GM19193 (cell line): ENCODE results near the gene SIX3.

Experiments used
- POLR2A ChIP-seq: IDR thresholded peaks from 4 replicates; pipeline ENCODE4 v1.6.1; 2011; ENCODE audit not compliant: insufficient read depth, insufficient read length; ENCODE audit errors: extremely low read depth

Gene SIX3

DNA sequence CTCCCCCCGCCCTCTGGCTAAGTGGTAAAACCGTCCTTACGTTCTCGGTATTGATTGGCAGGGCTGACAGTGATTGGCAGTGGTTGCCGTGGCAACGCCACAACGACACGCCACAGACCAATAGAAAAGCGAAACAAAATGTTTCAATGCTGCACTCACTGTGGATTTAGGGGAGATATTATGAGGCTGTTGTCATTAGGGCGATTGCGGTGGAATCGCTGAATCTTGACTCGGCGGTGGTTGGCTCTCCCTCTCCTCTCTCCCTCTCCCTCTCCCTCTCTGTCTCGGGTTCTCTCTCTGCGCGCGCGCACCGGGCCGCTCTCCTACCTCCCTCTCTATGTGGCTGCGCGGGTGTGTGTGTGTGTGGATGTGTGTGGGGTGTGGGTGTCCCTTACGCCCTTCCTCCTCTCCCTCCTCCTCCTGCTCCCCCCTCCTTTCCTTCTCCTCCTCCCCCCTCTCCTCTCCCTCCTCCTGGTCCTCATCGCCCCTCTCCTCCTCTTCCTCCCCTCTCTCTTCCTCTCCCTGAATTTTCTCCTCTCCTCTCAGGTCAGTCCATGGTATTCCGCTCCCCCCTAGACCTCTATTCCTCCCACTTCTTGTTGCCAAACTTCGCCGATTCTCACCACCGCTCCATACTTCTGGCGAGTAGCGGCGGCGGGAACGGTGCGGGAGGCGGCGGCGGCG lies at the start of gene SIX3:
Gene SIX3 (plus strand): TSS at position 152 of the 684 bp plus-strand sequence. CDS start 403 bp downstream, at position 555.
- TF ChIP-seq POLR2A, result peak; percentile 52

DNA sequence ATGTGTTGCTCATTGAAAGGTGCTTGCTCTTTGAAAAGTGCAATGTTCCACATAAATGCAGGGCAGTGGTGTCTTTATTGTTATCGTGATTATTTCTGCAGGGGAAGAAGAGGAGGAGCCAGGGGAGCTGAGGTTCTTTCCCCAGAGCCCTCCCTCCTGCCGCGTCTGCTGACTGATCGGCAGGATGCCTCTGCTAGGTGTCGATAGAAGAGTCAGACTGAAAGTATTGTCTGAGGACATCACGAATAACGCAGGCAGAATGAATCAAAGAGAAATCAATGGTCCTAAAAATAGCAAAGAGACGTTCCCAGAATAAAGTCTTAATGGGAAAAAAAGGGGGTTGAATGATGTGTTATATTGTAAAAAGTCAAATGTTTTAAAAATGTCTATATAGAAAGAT lies 47.4 kb upstream of the SIX3 start:
- no peak for TF ChIP-seq POLR2A

DNA sequence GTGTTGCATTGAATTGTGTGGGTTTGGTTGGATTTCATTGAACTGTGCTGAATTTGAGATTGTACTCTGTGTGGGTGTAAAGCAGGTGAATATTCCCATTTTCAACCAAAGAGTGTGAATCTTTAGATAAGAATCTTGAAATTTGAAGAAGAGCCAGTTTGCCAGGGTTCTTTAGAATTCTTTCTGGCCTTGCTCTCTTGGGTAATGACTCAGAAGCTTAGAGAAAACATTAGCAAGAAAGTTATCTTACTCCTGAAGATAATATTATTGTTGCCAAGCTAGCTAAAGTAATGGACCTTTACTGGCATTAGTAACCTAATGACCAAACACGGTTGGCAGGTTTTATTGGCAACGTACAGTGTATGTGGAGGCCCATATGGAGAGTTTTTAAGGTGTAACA lies 46.4 kb upstream of the SIX3 start:
- no peak for TF ChIP-seq POLR2A

DNA sequence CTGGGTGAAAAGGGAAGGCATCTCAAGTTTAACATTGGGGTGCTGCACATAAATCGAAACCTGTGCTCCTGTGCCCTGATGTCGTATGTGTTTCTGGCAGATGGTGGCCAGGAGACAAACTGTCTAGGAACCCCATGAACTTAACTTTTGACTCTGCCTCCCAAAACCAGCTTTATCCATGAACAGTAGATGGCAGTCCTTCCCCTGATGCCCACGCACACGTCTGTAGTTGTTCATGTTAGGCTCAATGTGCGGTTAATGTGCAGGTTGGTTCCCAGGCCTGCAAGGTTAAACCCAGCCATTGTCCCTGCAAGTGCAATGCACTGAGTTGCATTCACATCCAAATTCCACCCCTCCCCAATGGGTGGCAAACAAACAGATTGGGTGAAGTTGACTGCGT lies 44.1 kb upstream of the SIX3 start:
- no peak for TF ChIP-seq POLR2A

DNA sequence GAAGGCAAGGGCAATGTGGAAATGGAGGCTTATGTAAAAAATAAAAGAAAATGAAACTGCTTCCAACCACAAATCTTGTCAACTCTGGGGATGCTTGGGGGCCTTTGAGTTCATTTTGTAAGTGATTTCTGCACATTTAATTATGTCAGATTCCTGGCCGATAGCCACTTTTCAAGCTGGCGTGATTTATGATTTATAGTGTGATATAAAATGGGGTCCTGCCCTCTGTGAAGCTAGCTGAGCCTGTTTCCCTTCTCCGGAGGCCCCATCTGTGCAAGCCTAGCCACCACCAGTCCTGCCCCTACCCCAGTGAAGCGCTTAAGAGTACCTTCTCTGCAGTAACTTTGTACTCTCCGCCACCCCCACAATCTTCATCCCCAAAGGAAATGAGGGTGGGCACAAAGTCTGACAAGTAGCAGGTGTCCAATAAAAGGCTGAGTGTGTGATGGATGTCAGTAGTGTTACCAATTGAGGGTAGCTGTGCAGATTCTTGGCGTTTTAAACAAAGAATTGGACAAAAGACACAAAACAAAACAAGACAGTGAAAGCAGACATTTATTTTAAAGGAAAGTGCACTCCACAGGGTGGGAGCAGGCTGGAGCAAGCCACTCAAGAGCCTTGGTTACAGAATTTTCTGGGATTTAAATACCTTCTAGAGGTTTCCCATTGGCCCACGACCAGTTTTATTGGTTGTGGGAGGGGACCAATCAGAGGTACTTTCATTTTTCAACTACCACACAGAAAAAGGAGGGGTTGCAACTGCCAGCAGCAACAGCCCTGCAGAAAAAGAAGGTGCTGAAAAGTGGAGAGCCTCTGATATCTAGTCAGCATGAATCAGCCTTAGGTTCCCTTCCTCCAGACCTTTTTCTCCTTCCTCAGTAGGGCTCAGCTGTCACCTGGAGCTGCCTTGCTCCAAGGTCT lies 39.0 kb upstream of the SIX3 start:
- no peak for TF ChIP-seq POLR2A

DNA sequence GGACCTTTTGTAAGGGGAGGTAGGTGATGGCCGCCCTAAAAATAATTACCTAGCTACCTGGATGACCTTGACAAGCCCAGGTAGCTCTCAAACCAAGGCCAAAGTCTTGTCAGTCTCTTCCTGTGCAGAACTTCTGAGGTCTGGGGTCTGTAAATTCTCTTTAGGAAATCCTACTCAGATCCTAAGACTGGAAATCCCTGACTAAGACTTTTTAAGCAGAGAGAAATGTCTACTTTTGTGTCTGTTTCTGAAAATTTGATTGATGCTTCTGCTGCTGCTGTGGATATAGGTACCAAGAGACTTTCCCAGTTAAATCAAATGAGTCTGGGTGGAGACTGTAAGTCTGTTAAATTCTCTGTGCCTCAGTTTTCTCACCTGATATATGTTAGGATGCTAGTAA lies 36.9 kb upstream of the SIX3 start:
- TF ChIP-seq POLR2A, result no peak

DNA sequence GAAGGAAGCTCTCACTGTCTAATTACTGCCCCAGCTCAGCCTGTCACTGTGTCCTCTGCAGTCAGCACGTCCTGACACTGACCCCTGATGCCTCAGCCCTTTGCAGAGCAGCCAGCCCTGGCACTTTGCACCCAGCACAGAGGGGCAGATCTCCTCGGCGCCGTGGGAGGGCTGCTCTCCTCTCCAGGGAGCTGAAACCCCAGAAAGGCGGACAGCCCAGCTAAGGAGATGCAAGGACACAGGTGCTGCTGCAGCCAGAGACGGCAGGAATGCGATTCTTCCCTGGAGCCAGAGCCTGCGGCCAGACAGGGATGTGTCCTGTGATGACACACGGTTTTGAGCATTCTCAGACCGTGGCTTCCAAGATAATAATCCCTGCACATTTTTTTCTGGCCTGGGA lies 34.5 kb upstream of the SIX3 start:
- no peak for TF ChIP-seq POLR2A

DNA sequence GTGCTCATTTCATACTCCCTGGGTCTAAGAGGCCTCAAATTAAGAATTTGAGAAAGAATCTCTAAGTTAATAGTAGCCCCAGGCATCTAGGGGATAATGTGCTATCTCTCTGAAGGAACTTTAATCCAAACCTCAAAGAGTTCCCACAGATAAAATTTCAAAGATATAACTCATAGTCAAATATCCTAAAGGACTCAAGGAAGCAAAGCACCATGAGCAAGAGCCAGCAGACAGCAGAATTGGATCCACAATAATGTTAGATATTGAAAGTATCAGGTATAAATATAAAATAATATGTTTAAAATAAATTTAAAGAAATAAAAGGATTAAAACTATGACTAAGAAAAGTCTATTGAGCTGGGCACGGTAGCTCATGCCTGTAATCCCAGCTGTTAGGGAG lies 31.7 kb upstream of the SIX3 start:
- TF ChIP-seq POLR2A, result no peak

DNA sequence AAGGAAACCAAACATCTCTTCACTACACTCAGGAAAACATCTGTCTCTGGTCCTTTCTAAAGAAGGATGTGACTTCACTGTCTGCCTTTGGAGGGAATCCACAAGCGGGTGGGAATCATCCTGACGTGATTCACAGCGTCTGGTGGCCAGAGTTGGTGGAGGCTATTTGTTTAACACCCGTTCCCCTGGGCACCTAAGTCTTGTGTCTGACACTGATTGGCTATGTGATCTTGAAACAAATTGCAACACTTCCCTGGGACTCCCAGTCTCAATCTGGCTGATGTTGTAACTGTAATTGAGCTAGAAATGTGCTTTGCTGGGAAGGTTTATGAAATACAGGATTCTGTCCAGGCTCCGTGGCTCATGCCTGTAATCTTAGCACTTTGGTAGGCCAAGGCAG lies 28.8 kb upstream of the SIX3 start:
- no peak for TF ChIP-seq POLR2A

DNA sequence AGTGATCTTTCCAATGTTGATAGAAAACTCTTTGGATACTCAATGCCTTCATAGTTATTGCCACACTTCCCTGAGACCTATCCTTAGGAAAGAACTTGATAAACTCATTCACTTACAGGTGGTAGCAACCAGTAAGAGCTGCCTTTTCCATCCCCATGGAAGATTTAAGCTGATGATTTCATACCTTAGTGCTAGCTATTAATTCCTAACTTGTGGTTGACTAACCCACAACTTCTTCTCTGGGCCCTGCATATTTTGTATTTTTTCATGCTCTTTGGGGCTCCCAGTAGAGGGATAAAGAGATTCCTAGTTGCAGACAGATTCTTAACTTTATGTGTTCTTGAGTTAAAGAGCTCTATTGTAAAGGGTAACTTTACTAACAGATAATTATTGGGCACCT lies 25.2 kb upstream of the SIX3 start:
- TF ChIP-seq POLR2A, result no peak

DNA sequence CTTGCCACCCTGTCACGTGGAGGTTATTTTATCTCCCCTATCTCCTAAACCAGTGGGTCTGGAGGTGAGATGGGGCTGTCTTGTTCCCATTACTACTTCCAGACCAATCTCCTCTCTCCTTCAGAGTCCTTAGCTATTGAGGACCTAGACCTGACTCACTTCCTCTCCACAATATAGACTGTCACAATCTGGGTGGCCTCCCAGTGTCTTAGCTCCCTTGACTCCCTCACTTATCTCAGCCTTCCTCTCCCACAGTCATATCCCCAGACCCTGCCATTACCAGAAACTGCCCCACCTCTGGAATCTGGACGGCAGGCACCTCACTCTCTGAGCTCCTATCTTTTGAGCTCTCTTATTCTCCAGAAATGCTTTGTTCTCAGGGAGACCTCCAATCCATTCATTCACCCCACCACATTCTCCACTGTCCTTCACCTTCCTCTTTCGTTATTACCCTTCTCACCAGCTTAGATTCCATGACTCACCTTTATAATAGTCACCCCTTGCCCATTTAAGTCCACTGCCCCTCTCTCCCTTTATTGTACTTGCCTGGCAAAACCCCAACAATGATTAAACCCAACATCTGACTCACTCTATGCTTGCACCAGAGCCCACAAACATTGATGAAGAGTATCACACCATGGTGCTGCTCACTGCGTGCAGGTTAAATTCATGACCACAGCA lies 23.3 kb upstream of the SIX3 start:
- TF ChIP-seq POLR2A, result no peak

DNA sequence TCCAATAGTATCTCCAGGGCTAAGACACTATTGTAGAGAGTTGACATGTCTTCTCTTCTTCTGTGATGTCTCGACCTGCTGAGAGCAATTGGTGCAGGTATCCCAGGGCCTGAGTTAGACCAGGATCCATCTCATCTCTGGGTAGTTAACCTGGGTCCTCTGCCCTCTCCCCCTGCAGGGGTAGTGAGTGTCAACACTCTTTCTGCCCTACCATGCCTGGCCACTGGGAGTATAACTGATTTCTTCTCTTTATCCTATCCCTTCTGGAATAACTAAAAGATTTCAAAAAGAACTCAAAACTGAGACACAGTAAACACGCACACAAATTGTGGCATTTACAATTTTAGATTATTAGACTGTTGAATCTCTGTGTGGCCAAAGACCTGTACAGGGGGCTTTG lies 20.8 kb upstream of the SIX3 start:
- no peak for TF ChIP-seq POLR2A

DNA sequence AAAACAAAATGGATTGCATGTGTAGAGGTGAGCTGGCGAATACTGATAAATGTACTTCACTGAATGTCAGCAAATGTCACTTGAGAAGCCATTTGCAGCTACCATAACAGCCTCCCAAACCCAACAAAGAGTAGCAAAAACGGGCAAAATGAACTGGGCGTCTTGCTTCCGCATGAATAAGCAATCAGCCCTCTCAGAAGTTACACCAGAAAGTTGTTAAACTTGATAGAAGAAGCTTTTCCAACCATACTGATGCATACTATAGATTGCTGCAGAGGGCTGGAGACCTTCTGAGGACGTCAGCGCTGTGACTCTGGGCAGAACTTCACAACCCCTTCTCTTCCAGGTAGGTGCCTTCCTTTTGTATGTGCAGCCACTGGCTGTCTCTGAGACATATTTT lies 18.7 kb upstream of the SIX3 start:
- no peak for TF ChIP-seq POLR2A

DNA sequence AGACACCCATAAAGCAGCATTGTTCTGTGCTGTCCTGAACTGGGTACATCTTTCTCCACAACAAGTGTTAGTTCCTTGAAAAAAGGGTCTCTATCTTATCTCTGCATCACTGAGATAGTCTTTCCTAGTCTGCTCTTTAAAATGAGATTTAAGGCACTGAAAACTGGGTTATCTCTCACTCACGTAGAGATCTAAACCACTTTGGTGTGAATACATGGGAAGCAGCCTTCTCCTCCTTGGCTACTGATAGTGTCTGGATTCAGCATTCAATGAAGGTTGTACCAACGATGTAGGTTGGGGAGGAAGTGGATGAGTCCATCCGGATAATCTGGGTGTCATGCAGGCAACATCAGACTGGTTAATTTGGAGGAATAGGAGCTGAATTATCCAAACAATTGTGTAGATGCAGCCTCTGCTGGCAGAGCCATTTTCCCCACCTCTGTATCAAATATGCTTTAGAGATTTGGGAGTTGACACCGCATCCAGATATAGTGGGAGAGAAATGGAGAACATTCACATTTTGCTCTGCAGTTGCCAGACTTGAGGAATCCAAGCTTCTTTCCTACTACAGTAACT lies 15.9 kb upstream of the SIX3 start:
- no peak for TF ChIP-seq POLR2A

DNA sequence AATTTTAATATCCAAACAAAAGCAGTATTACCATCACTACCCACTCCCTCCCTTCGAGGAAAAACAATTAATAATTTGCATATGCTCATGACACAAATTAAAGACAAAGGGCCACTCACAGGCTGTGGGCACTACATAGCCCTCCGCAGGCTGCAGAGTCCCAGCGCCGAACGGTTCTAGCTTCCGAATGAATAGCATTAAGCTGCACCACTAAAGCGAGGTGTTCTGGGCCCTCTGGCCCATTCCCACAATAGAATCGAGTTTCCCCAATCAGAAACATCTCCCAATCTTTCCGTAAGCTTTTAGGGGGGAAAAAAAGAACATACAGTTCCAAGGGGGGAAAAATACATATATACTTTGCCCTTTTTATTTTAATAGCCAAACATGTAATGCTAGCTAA lies 14.5 kb upstream of the SIX3 start:
- TF ChIP-seq POLR2A, result no peak
